GM20000 (cell line): ENCODE data around the gene CACNA1D.
"Not testable (repeated sequence)": the region's sequence is repeated elsewhere in the genome, so short reads cannot be mapped to it uniquely, and the experiment has no call there.

Source experiments
- DNase-seq: peaks from one replicate; pipeline ENCODE4 v3.0.0; 2012; ENCODE audit warnings: low spot score
- TF ChIP-seq, protein P1 (sequence below): IDR thresholded peaks from 2 replicates; pipeline ENCODE4 v1.5.1; 2012; ENCODE audit warnings: mild to moderate bottlenecking, control low read depth; ENCODE audit errors: extremely low read depth, missing control alignments

Gene CACNA1D

GRCh38 chr3:53626876-53627275 is 132.5 kb downstream of the CACNA1D start:
- TF ChIP-seq, protein P1, sequence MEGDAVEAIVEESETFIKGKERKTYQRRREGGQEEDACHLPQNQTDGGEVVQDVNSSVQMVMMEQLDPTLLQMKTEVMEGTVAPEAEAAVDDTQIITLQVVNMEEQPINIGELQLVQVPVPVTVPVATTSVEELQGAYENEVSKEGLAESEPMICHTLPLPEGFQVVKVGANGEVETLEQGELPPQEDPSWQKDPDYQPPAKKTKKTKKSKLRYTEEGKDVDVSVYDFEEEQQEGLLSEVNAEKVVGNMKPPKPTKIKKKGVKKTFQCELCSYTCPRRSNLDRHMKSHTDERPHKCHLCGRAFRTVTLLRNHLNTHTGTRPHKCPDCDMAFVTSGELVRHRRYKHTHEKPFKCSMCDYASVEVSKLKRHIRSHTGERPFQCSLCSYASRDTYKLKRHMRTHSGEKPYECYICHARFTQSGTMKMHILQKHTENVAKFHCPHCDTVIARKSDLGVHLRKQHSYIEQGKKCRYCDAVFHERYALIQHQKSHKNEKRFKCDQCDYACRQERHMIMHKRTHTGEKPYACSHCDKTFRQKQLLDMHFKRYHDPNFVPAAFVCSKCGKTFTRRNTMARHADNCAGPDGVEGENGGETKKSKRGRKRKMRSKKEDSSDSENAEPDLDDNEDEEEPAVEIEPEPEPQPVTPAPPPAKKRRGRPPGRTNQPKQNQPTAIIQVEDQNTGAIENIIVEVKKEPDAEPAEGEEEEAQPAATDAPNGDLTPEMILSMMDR = no peak
- no peak for DNase-seq

- TF ChIP-seq, protein P1 = no peak
- DNase-seq = no peak
Observed at GRCh38 chr3:53628536-53629401, 134.4 kb downstream of the CACNA1D start.

DNA sequence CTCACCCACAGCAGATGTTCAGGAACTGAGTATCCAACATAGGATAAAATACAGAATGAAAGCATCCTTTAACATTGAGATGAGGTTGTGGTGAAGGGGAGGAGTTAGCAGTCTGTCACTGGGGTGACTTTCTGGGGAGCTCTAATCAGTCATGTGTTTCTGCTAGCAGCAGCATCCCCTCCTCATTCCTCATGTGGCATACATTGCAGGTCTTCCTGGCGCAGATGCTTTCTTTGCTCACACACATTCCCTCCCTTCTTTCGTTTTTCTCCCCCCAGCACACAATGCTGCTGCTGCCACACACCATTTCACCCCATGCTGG is 135.0 kb downstream of the CACNA1D start:
- TF ChIP-seq, protein P1 = no peak
- DNase-seq = no peak

DNA sequence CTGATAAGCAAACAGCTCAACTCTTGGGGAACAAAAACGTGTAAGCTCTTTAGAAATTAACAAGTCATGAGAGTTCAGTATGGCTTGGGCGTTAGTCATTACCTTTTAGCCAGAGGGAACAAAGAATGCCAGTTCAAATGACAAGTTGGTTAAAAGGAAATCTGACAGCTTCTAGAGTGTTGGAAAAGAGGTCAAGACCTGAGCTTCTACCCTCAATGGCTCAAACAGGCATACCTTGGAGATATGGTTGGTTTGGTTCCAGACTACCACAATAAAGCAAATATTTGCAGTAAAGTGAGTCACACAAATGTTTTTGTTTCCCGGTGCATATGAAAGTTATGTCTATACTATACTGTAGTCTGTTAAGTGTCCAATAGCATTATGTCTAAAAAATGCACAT is 136.1 kb downstream of the CACNA1D start:
- no peak for DNase-seq
- TF ChIP-seq, protein P1 = no peak

- no peak for DNase-seq
- TF ChIP-seq, protein P1 = no peak
Observed at GRCh38 chr3:53633197-53633787, 138.9 kb downstream of the CACNA1D start.

- DNase-seq = no peak
- TF ChIP-seq, protein P1 = no peak
Observed at GRCh38 chr3:53635041-53635440, 140.6 kb downstream of the CACNA1D start.

DNA sequence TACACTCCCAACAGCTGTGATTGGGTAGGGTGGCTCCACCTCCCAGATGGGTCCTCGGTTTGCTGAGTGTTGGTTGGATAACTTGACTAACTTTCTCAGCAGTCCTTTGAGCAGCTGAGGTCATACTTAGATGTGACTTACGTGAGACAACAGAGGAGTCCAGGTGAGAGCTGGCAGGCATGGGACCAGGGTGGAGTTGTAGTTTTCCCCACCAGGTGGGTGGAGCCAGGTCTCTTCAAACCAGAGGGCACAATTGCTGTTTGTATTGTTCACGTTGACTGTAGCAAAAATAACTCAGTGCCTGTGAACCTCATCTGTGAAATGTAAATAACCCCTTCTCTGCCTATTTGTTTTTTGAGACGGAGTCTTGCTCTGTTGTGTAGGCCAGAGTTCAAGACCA is 144.4 kb downstream of the CACNA1D start:
- DNase-seq = not testable (repeated sequence)

GRCh38 chr3:53641397-53641796 is 147.0 kb downstream of the CACNA1D start:
- no peak for DNase-seq
- TF ChIP-seq, protein P1 = no peak
